KMS-11 (cell line): ENCODE data around the gene ICAM1.

Experiments
- H2AFZ ChIP-seq: fragments of 200-600 bp; sonication (generic); 2 replicates; pipeline ENCODE4 v1.6.1; 2016; ENCODE audit warnings: antibody characterized with exemption, mixed run types, low read depth
- H3K27ac ChIP-seq: fragments of 200-600 bp; sonication (generic); 2 replicates; pipeline ENCODE4 v1.6.1; 2016; ENCODE audit warnings: mild to moderate bottlenecking, mixed run types
- H3K27me3 ChIP-seq: fragments of 200-600 bp; sonication (generic); 2 replicates; pipeline ENCODE4 v1.6.1; 2017; ENCODE audit warnings: mild to moderate bottlenecking, low read depth, mixed run types, moderate library complexity; ENCODE audit not compliant: insufficient read depth
- H3K36me3 ChIP-seq: fragments of 200-600 bp; sonication (generic); 2 replicates; pipeline ENCODE4 v1.6.1; 2017; ENCODE audit warnings: mild to moderate bottlenecking, mixed run types; ENCODE audit not compliant: insufficient read depth
- H3K4me1 ChIP-seq: fragments of 200-600 bp; sonication (generic); 2 replicates; pipeline ENCODE4 v1.6.1; 2016; ENCODE audit warnings: mild to moderate bottlenecking, low read depth, mixed run types; ENCODE audit not compliant: poor library complexity, severe bottlenecking
- H3K4me2 ChIP-seq: fragments of 200-600 bp; sonication (generic); 2 replicates; pipeline ENCODE4 v1.7.0; 2016; ENCODE audit warnings: mild to moderate bottlenecking, mixed run types
- H3K4me3 ChIP-seq: fragments of 200-600 bp; sonication (generic); IDR thresholded peaks from 2 replicates; pipeline ENCODE4 v1.6.1; 2017; ENCODE audit warnings: low read depth, low read length, mixed read lengths; ENCODE audit not compliant: insufficient read depth
- H3K79me2 ChIP-seq: fragments of 200-600 bp; sonication (generic); 2 replicates; pipeline ENCODE4 v1.6.1; 2016; ENCODE audit warnings: low read depth, mixed run types; ENCODE audit not compliant: insufficient read depth
- H3K9ac ChIP-seq: fragments of 200-600 bp; sonication (generic); 2 replicates; pipeline ENCODE4 v1.6.1; 2016; ENCODE audit warnings: mild to moderate bottlenecking, mixed run types
- H4K20me1 ChIP-seq: fragments of 200-600 bp; sonication (generic); 2 replicates; pipeline ENCODE4 v1.6.1; 2016; ENCODE audit warnings: mild to moderate bottlenecking, mixed run types; ENCODE audit not compliant: insufficient read depth
- TF ChIP-seq, protein P1 (sequence below): fragments of 200-600 bp; sonication (generic); conservative IDR thresholded peaks from 2 replicates; pipeline ENCODE4 v1.6.1; 2017; ENCODE audit warnings: low read depth, mild to moderate bottlenecking, antibody characterized with exemption, low read length, moderate library complexity, mixed read lengths

The ICAM1 gene

GRCh38 chr19:10290876-10291553 lies 20.1 kb downstream of the ICAM1 start:
- Histone ChIP-seq H3K4me3 (no peak overlapping the region), H3K4me1 (peaks cover 33% of the 10 kb centered on the region), H3K36me3 (no peaks in the 10 kb centered on the region), H3K27ac (no peak overlapping the region), H3K4me2 (peak overlapping the region; percentile 88), H3K27me3 (peaks cover 26% of the 10 kb centered on the region), H4K20me1 (no peaks in the 10 kb centered on the region), H3K9ac (no peak overlapping the region), H2AFZ (peak overlapping the region; percentile 58), H3K79me2 (no peaks in the 10 kb centered on the region)
- TF ChIP-seq, protein P1, sequence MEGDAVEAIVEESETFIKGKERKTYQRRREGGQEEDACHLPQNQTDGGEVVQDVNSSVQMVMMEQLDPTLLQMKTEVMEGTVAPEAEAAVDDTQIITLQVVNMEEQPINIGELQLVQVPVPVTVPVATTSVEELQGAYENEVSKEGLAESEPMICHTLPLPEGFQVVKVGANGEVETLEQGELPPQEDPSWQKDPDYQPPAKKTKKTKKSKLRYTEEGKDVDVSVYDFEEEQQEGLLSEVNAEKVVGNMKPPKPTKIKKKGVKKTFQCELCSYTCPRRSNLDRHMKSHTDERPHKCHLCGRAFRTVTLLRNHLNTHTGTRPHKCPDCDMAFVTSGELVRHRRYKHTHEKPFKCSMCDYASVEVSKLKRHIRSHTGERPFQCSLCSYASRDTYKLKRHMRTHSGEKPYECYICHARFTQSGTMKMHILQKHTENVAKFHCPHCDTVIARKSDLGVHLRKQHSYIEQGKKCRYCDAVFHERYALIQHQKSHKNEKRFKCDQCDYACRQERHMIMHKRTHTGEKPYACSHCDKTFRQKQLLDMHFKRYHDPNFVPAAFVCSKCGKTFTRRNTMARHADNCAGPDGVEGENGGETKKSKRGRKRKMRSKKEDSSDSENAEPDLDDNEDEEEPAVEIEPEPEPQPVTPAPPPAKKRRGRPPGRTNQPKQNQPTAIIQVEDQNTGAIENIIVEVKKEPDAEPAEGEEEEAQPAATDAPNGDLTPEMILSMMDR, result no peak

DNA sequence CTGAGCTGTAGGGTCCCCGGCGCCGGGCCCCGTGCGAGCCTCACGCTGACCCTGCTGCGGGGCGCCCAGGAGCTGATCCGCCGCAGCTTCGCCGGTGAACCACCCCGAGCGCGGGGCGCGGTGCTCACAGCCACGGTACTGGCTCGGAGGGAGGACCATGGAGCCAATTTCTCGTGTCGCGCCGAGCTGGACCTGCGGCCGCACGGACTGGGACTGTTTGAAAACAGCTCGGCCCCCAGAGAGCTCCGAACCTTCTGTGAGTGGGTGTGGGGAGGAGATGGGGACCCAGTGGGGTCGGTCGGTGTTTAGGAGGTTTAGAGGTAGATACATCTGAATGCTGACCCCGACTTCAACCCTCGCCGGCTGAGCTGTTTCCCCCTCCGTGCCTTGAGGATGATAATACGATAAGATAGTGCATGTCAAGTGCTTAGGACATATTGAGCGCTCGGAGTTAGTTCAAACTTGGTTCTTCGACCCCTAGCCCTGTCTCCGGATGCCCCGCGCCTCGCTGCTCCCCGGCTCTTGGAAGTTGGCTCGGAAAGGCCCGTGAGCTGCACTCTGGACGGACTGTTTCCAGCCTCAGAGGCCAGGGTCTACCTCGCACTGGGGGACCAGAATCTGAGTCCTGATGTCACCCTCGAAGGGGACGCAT lies 20.8 kb downstream of the ICAM1 start:
- Histone ChIP-seq H3K36me3 (no peaks in the 10 kb centered on the region), H3K27ac (no peak overlapping the region), H4K20me1 (no peaks in the 10 kb centered on the region), H3K79me2 (no peaks in the 10 kb centered on the region), H3K9ac (no peak overlapping the region), H3K4me3 (no peak overlapping the region), H3K27me3 (peaks cover 26% of the 10 kb centered on the region), H3K4me1 (peaks cover 30% of the 10 kb centered on the region), H2AFZ (peak overlapping the region; percentile 58), H3K4me2 (peak overlapping the region; percentile 88)
- TF ChIP-seq, protein P1, result no peak

- Histone ChIP-seq H3K27me3 (peaks cover 26% of the 10 kb centered on the region), H2AFZ (peak overlapping the region; percentile 58; the same call in 1 of the 2 replicates), H3K4me3 (no peak overlapping the region), H3K4me2 (peak overlapping the region; percentile 88), H3K36me3 (no peaks in the 10 kb centered on the region), H4K20me1 (no peaks in the 10 kb centered on the region), H3K27ac (no peak overlapping the region), H3K4me1 (peaks cover 28% of the 10 kb centered on the region), H3K79me2 (no peaks in the 10 kb centered on the region), H3K9ac (no peak overlapping the region)
- TF ChIP-seq, protein P1, result no peak
Measured at GRCh38 chr19:10292206-10292788, 21.4 kb downstream of the ICAM1 start.

GRCh38 chr19:10292789-10293636 lies 22.1 kb downstream of the ICAM1 start:
- H3K4me1 ChIP-seq, result peaks cover 28% of the 10 kb centered on the region
- TF ChIP-seq, protein P1, result no peak
- H4K20me1 ChIP-seq, result no peaks in the 10 kb centered on the region
- no peaks in the 10 kb centered on the region for H3K36me3 ChIP-seq
- peaks cover 26% of the 10 kb centered on the region for H3K27me3 ChIP-seq
- peak overlapping the region; percentile 88; the same call in 1 of the 2 replicates for H3K4me2 ChIP-seq
- H3K79me2 ChIP-seq, result no peaks in the 10 kb centered on the region
- H3K9ac ChIP-seq, result no peak overlapping the region
- no peak overlapping the region for H3K4me3 ChIP-seq
- no peak overlapping the region for H3K27ac ChIP-seq
- peak overlapping the region; percentile 58; the same call in 1 of the 2 replicates for H2AFZ ChIP-seq
